ENCODE data around the gene ZCCHC18. TPM values are rescaled to one million over a fixed set of nuclear protein-coding genes. Genes with fewer than 3 reads are reported as not detected.

The ZCCHC18 gene
- total RNA-seq, 4 donors from 2014 or later, result 0.42 TPM; not detected in 3

DNA sequence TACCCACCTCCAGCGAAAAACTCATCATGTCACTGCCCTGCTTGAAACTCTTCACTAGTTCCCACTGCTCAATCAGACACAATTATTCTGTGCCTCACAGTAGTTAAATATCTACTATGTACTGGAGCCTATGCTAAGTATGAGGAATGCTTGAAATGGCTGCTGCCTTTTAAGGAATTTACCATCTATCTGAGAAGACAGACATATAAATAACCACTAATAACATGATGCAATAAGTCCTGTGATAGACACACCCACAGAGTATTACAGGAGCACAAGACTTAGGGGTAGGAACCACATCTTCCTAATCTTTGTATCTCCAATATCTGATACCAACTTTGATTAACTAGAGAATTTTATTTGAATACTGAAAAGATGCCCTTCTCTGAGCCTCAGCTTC, 23.4 kb downstream of the ZCCHC18 start:
- H3K4me3 ChIP-seq, result no peak overlapping the region
- no peaks in the 10 kb centered on the region for H3K27me3 ChIP-seq
- no peak overlapping the region for H3K27ac ChIP-seq
- H3K9me3 ChIP-seq, result no peaks in the 10 kb centered on the region
- H3K4me1 ChIP-seq, result no peaks in the 10 kb centered on the region
- 81% methylated on average over 1 of the region's 1 CpG for WGBS
- no peak for TF ChIP-seq POLR2A (IDR thresholded peaks at IDR 0.05)
- TF ChIP-seq, protein P1, sequence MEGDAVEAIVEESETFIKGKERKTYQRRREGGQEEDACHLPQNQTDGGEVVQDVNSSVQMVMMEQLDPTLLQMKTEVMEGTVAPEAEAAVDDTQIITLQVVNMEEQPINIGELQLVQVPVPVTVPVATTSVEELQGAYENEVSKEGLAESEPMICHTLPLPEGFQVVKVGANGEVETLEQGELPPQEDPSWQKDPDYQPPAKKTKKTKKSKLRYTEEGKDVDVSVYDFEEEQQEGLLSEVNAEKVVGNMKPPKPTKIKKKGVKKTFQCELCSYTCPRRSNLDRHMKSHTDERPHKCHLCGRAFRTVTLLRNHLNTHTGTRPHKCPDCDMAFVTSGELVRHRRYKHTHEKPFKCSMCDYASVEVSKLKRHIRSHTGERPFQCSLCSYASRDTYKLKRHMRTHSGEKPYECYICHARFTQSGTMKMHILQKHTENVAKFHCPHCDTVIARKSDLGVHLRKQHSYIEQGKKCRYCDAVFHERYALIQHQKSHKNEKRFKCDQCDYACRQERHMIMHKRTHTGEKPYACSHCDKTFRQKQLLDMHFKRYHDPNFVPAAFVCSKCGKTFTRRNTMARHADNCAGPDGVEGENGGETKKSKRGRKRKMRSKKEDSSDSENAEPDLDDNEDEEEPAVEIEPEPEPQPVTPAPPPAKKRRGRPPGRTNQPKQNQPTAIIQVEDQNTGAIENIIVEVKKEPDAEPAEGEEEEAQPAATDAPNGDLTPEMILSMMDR (IDR thresholded peaks at IDR 0.05), result no peak
- no peaks in the 10 kb centered on the region for H3K36me3 ChIP-seq
- DNase-seq (ENCODE audit: low spot score in 2 of 2), result no peak

DNA sequence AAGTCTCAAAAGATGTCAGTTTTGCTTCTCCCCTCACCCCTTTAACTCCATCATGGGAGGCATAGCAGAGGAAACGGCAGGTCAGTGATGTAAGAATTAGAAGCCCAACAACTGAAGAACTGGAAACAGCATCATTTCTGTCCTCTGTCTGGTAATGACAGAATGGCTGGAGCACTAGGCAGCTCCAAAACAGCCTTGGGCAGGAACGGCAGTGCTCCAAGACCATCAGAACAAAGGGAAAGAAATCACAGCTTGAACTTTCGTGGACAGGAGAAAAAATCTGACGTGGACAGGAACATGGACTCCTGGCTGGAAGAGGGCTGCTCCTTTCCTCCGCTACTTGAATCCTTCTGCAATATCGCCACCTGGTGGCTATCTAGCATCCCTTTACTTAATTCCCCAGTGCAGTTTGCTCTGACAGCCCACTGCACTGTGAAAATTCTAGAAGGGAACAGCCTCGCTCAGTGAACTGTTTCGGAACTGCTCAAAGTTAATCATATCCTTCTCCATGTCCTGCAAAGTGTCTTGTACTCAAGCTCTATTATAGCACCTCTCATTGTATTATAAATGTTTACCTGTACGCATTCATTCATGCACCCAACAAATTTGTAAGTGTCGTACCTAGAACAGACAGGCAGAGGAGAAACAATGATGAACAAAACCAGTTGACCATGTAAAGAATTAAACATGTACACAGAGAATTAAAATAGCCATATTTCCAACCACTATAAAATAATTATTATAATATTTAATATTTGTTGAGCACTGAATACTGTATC, 24.1 kb downstream of the ZCCHC18 start:
- no peak for DNase-seq (ENCODE audit: low spot score in 2 of 2)
- TF ChIP-seq POLR2A (IDR thresholded peaks at IDR 0.05), result no peak
- TF ChIP-seq, protein P1 (IDR thresholded peaks at IDR 0.05), result peak; percentile 39 to 46
- H3K4me3 ChIP-seq, result peak overlapping the region; percentile 27

DNA sequence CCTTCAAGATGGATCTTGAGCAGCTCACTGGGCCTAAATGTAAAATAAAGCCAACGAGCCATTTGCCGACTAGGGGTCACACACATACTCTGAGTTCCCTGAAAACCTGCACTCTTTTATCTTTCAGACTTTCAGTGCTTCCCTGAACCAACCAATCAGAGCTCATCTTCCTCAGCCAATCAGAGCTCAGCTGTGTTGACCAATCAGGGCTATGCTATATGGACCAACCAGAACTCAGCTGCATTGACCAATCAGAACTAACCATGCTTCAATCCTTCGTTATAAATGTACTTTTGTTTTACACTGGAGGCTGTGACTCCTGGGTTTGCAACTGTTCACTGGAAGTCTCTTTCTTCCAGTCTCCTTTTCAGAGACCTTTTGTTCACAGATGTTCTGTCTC, 25.2 kb downstream of the ZCCHC18 start:
- WGBS, result 87% methylated on average over 3 of the region's 3 CpGs
- Histone ChIP-seq H3K27me3 (no peaks in the 10 kb centered on the region), H3K36me3 (no peaks in the 10 kb centered on the region), H3K9me3 (no peaks in the 10 kb centered on the region), H3K27ac (no peak overlapping the region), H3K4me3 (no peak overlapping the region), H3K4me1 (no peaks in the 10 kb centered on the region)
- no peak for DNase-seq (ENCODE audit: low spot score in 2 of 2)
- TF ChIP-seq POLR2A (IDR thresholded peaks at IDR 0.05) (no peak), POLR2AphosphoS5 (IDR thresholded peaks at IDR 0.05) (no peak), EP300 (IDR thresholded peaks at IDR 0.05) (no peak)
- TF ChIP-seq, protein P1 (IDR thresholded peaks at IDR 0.05), result no peak

More for the DNA sequence above, 24.1 kb downstream of the ZCCHC18 start:
- Histone ChIP-seq H3K27me3 (no peaks in the 10 kb centered on the region), H3K36me3 (no peaks in the 10 kb centered on the region), H3K9me3 (no peaks in the 10 kb centered on the region), H3K4me1 (no peaks in the 10 kb centered on the region), H3K27ac (no peak overlapping the region)
- 26% methylated on average over 10 of the region's 10 CpGs for WGBS

DNA sequence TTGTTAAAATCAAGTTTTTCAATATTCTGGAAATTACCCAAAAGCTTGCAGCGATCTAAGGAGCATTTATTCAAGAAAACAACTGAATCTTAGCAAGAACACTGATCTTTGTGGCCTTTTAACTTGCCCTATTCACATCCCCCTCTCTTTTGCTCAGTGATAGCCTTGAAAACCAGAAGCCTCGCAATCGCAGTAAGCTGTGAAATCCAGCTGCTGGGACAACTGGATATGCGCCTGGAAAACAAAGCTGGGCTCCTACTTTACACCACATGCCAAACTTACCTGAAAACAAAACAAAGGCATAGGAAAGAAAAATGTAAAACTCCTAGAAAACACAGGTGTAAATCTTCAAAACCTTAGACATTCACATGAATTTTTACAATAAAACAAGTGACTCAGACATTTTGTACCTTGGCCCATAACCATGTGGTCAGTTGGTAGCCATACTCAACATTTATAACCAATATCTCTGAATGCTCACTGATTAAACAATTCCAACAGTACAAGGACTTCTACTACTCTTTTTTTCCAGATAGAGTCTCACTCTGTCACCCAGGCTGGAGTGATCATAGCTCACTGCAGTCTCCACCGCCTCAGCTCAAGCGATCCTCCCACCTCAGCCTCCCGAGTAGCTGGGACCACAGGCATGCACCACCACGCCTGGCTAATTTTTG, 28.9 kb downstream of the ZCCHC18 start:
- no peaks in the 10 kb centered on the region for H3K36me3 ChIP-seq
- H3K27ac ChIP-seq, result no peak overlapping the region
- H3K9me3 ChIP-seq, result no peaks in the 10 kb centered on the region
- H3K4me1 ChIP-seq, result no peaks in the 10 kb centered on the region
- no peak overlapping the region for H3K4me3 ChIP-seq
- no peaks in the 10 kb centered on the region for H3K27me3 ChIP-seq
- 84% methylated on average over 8 of the region's 8 CpGs for WGBS
- no peak for TF ChIP-seq EP300 (IDR thresholded peaks at IDR 0.05)
- TF ChIP-seq POLR2AphosphoS5 (IDR thresholded peaks at IDR 0.05), result no peak
- TF ChIP-seq, protein P1 (IDR thresholded peaks at IDR 0.05), result no peak
- no peak for TF ChIP-seq POLR2A (IDR thresholded peaks at IDR 0.05)
- no peak for DNase-seq (ENCODE audit: low spot score in 2 of 2)

DNA sequence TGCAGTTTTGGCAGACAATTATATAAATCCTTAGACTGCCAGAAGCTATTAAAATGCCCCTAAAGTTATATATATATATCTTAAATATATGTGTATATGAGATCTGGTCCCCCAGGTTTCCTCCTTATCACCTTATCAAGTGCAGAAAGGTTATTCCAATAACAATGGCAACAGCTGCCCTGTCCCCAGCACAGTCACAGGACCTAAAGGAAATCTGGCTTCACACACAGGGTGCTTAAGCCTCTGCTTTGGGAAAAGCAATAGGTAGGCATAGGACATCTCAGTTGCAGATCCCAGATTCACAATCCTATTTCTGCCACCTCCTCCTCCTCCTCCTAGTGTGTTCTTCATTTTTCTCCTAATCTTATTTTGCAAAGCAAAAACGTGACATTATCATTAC, 38.7 kb downstream of the ZCCHC18 start:
- no peak overlapping the region for H3K4me3 ChIP-seq
- DNase-seq (ENCODE audit: low spot score in 2 of 2), result no peak
- H3K4me1 ChIP-seq, result peaks cover 8% of the 10 kb centered on the region
- no peaks in the 10 kb centered on the region for H3K9me3 ChIP-seq
- no peak for TF ChIP-seq EP300 (IDR thresholded peaks at IDR 0.05)
- no peak for TF ChIP-seq POLR2AphosphoS5 (IDR thresholded peaks at IDR 0.05)
- TF ChIP-seq POLR2A (IDR thresholded peaks at IDR 0.05), result no peak
- TF ChIP-seq, protein P1 (IDR thresholded peaks at IDR 0.05), result no peak
- H3K27me3 ChIP-seq, result no peaks in the 10 kb centered on the region
- no peak overlapping the region for H3K27ac ChIP-seq
- H3K36me3 ChIP-seq, result no peaks in the 10 kb centered on the region
- WGBS, result 19% methylated on average over 1 of the region's 1 CpG

All from suprapubic skin (tissue), 4 donors.